Heart right ventricle (tissue), 16 donors: ENCODE data around the gene MS4A6A. TPM values are rescaled to one million over a fixed set of nuclear protein-coding genes. Genes with fewer than 3 reads are reported as not detected.

Source experiments
- ATAC-seq, 8 donors: fragments of 200-7000 bp; cut with Tn5 transposase; one replicate each; pipeline ENCODE4 v1.9.1; 2020; ENCODE audit warnings: mild to moderate bottlenecking in 8 of 8, moderate library complexity in 8 of 8, moderate number of reproducible peaks in 1 of 8
- DNase-seq, 2 donors: peaks; one replicate each; pipeline ENCODE4 v3.0.0-alpha.2; 2020
- H3K27ac ChIP-seq, 10 donors: fragments of 200-600 bp; sonication (generic) in 2 of 10; one replicate each; pipeline versions ENCODE4 v1.5.0 to v1.8.0; 2020 to 2022; ENCODE audit warnings: mild to moderate bottlenecking in 3 of 10
- H3K27me3 ChIP-seq, 7 donors: fragments of 200-600 bp; one replicate each; pipeline ENCODE4 v1.8.0; 2021 to 2022; ENCODE audit warnings: mild to moderate bottlenecking in 2 of 7
- H3K36me3 ChIP-seq, 9 donors: fragments of 200-600 bp; sonication (generic) in 1 of 9; one replicate each; pipeline versions ENCODE4 v1.5.0 to v1.8.0; 2020 to 2022; ENCODE audit warnings: mild to moderate bottlenecking in 2 of 9
- H3K4me1 ChIP-seq, 9 donors: fragments of 200-600 bp; sonication (generic) in 1 of 9; one replicate each; pipeline versions ENCODE4 v1.5.0 to v1.8.0; 2020 to 2022; ENCODE audit warnings: mild to moderate bottlenecking in 4 of 9
- H3K4me3 ChIP-seq, 10 donors: fragments of 200-600 bp; sonication (generic) in 2 of 10; one replicate each; pipeline versions ENCODE4 v1.5.0 to v1.8.0; 2020 to 2022; ENCODE audit warnings: mild to moderate bottlenecking in 7 of 10, moderate library complexity in 2 of 10
- H3K9me3 ChIP-seq, 11 donors: fragments of 200-600 bp in 10 of 11; sonication (generic) in 2 of 11; one replicate each; pipeline versions ENCODE4 v1.5.0 to v1.8.0; 2013 to 2022; ENCODE audit warnings: mild to moderate bottlenecking in 2 of 11, control low read depth in 1 of 11, moderate library complexity in 1 of 11
- CTCF ChIP-seq, 9 donors: fragments of 200-600 bp; sonication (generic) in 2 of 9; IDR thresholded peaks; one replicate each; pipeline versions ENCODE4 v1.5.0 to v1.8.0; 2021 to 2022; ENCODE audit warnings: antibody characterized with exemption in 9 of 9, mild to moderate bottlenecking in 5 of 9, moderate library complexity in 1 of 9
- WGBS, 2 donors: extraction: QIAGEN DNeasy Blood & Tissue Kit; methylation state at CpG; one replicate each; pipeline ENCODE4 v1.1.7; 2013; ENCODE audit warnings: inconsistent platforms in 1 of 2; 5-methylcytosine and 5-hydroxymethylcytosine counted together
- intact Hi-C, 10 donors: fragments of 100-400 bp; cut with DNase I; formaldehyde crosslinking; loops; one replicate each; pipeline versions ENCODE4 v1.11.1 to v1.14.2; 2022
- long read RNA-seq, 3 donors: library from polyadenylated mRNA; unstranded; transcript quantifications; one replicate each; pipeline ENCODE4 v2.0.0, GENCODE V29; 2020 to 2021
- polyA plus RNA-seq, 2 donors: library from polyadenylated mRNA; stranded (reverse); fragments of 200-250 nt; gene quantifications; one replicate each; pipeline ENCODE4 v1.2.3, GENCODE V29; 2013
- total RNA-seq, 10 donors: library from RNA; stranded (reverse); fragmentation: NEBNext Ultra II Directional in 3 of 10; extraction: Animal tissue kit (Norgen Biotek cat#: 25700) in 3 of 10; gene quantifications; one replicate each; pipeline versions ENCODE4 v1.2.1 to v1.2.4, GENCODE V29; 2021 to 2023
- donor health status: Arrhythmogenic right ventricular cardiomyopathy.
- donor health status: ischemic (EF 13 %, LVEDD 7.1; RV severe dilation, severe dysfunction).
- donor health status: healthy with polysubstance abuse.
- donor health status: DM: no; HTN: yes; CAD: no.
- donor health status: DM: no; HTN: no; CAD: no.
- donor health status: ischemic (EF 25% LVEDD 6.9; RV normal size, moderate dysfunction).
- donor health status: ischemic (EF 25% LVEDD 5.7; RV mildly dilated, moderate dysfunction).
- donor health status: healthy.
- donor health status: DM: yes; HTN: yes; CAD: no.
- donor health status: Ischemic cardiomyopathy.
- donor health status: ischemic (EF 35%, LVEDD 5.7; RV mildly dilated, moderate dysfunction).
- donor health status: nonischemic (EF 11% LVEDD 7.7; RV severe dilation, severe dysfunction).
- donor health status: DM: yes; HTN: yes; CAD: no.
- donor health status: PGD.
- donor health status: ischemic (EF 29% LVEDD 5.4; RV normal size, mild dysfunction).
- donor health status: nonischemic (EF 23%, LVEDD 6.1; RV moderate dilation, normal function).

The MS4A6A gene
- 100 to 1,000 TPM in 1 of 10 donors, 10 to 100 TPM in 7, 1 to 10 TPM in 2; 7.9 to 168 (median 18.6) TPM for total RNA-seq
- 10 to 100 TPM; 21.5 to 25.6 TPM for polyA plus RNA-seq
- long read RNA-seq, donor 1, transcript MS4A6A-208 (6 exons, 1,806 nt): major isoform, 6 of 15 reads
- long read RNA-seq, donor 1, partial matches to known transcripts: 5 of 15 reads
- long read RNA-seq, donor 1, other reads (novel, unspliced or antisense): 3 of 15 reads
- long read RNA-seq, donor 2, partial matches to known transcripts: 4 of 10 reads
- long read RNA-seq, donor 2, other reads (novel, unspliced or antisense): 3 of 10 reads
- long read RNA-seq, donor 3, partial matches to known transcripts: 5 of 15 reads
- long read RNA-seq, donor 3, other reads (novel, unspliced or antisense): 6 of 15 reads

- peak within 1 kb of the TSS in 8 of 10 donors; percentile 2 to 58 (median 23) for H3K4me3 ChIP-seq
- ATAC-seq (peak; percentile 26 to 53 (median 40)), DNase-seq (no peak)
- peaks cover 0 to 36% (median 0%) of the 10 kb centered on the region in 9 donors for H3K4me1 ChIP-seq
- intact Hi-C loops: no loop called here
- H3K27me3 ChIP-seq: peaks cover 0 to 7% (median 0%) of the 10 kb centered on the region in 7 donors
- peak within 1 kb of the TSS in 8 of 10 donors; percentile 9 to 89 (median 47) for H3K27ac ChIP-seq
- TF ChIP-seq CTCF (IDR thresholded peaks at IDR 0.05): no peak
- H3K9me3 ChIP-seq: no peaks in the 10 kb centered on the region
- WGBS, 2 donors: 69 to 78% methylated on average over 10 of the region's 10 CpGs
- H3K36me3 ChIP-seq: peaks cover 0 to 26% (median 0%) of the 10 kb centered on the region in 9 donors
Observed at GRCh38 chr11:60182541-60183330, at the start of gene MS4A6A. Gene MS4A6A, minus strand, starts transcription at chr11:60183083. Its CDS starts 1,356 bp downstream, at chr11:60181727.

- intact Hi-C loops: no loop called here
- WGBS, 2 donors: 60 to 64% methylated on average over 1 of the region's 1 CpG
- no peak overlapping the region for H3K4me3 ChIP-seq
- ATAC-seq (no peak), DNase-seq (no peak)
- H3K4me1 ChIP-seq: peaks cover 0 to 12% (median 0%) of the 10 kb centered on the region in 9 donors
- TF ChIP-seq CTCF (IDR thresholded peaks at IDR 0.05): no peak
- no peaks in the 10 kb centered on the region for H3K9me3 ChIP-seq
- no peaks in the 10 kb centered on the region for H3K36me3 ChIP-seq
- H3K27ac ChIP-seq: no peak overlapping the region
- no peaks in the 10 kb centered on the region for H3K27me3 ChIP-seq
Observed at GRCh38 chr11:60230681-60231080, 47.8 kb upstream of the MS4A6A start.

GRCh38 chr11:60222141-60222540 is 39.3 kb upstream of the MS4A6A start:
- H3K9me3 ChIP-seq: no peaks in the 10 kb centered on the region
- H3K4me3 ChIP-seq: no peak overlapping the region
- peaks cover 0 to 12% (median 0%) of the 10 kb centered on the region in 9 donors for H3K4me1 ChIP-seq
- WGBS, 2 donors: 81 to 87% methylated on average over 4 of the region's 4 CpGs
- TF ChIP-seq CTCF (IDR thresholded peaks at IDR 0.05): no peak
- H3K27me3 ChIP-seq: no peaks in the 10 kb centered on the region
- no peak for DNase-seq
- intact Hi-C loops: no loop called here
- H3K27ac ChIP-seq: no peak overlapping the region
- no peak for ATAC-seq
- no peaks in the 10 kb centered on the region for H3K36me3 ChIP-seq

- no peak for TF ChIP-seq CTCF (IDR thresholded peaks at IDR 0.05)
- WGBS, 2 donors: 55 to 78% methylated on average over 3 of the region's 3 CpGs
- ATAC-seq: no peak
- intact Hi-C loops: no loop called here
- Histone ChIP-seq H3K4me3 (no peak overlapping the region), H3K36me3 (no peaks in the 10 kb centered on the region), H3K9me3 (no peaks in the 10 kb centered on the region), H3K27ac (no peak overlapping the region), H3K27me3 (no peaks in the 10 kb centered on the region), H3K4me1 (peaks cover 0 to 12% (median 0%) of the 10 kb centered on the region in 9 donors)
- DNase-seq: no peak
Observed at GRCh38 chr11:60221692-60222091, 38.8 kb upstream of the MS4A6A start.
